ENCODE results near the gene C2orf78.
"Not testable (repeated sequence)": the region's sequence is repeated elsewhere in the genome, so short reads cannot be mapped to it uniquely, and the experiment has no call there.

Gene C2orf78

GRCh38 chr2:73783883-73784282 lies at the start of gene C2orf78:
TSS of gene C2orf78 (plus strand) at chr2:73784183. CDS start at chr2:73784310, 127 bp downstream.
- not testable (repeated sequence) for DNase-seq

GRCh38 chr2:73736378-73736777 lies 47.6 kb upstream of the C2orf78 start:
- DNase-seq = no peak

- peak; percentile 94 to 97 for DNase-seq
Observed at GRCh38 chr2:73736855-73737779, 46.9 kb upstream of the C2orf78 start, which contains the start of gene TPRKB. TSS of gene TPRKB (minus strand) at chr2:73737345. CDS start at chr2:73734569, 2,776 bp downstream.

- no peak for DNase-seq
Observed at GRCh38 chr2:73739101-73739500, 44.9 kb upstream of the C2orf78 start.

- no peak for DNase-seq
Observed at GRCh38 chr2:73740767-73741166, 43.2 kb upstream of the C2orf78 start.

- DNase-seq = no peak
Observed at GRCh38 chr2:73746015-73746876, 37.7 kb upstream of the C2orf78 start.

GRCh38 chr2:73746877-73747208 lies 37.1 kb upstream of the C2orf78 start:
- DNase-seq = no peak

- no peak for DNase-seq
Observed at GRCh38 chr2:73749314-73749713, 34.7 kb upstream of the C2orf78 start.

- DNase-seq = not testable (repeated sequence)
Observed at GRCh38 chr2:73754332-73754731, 29.7 kb upstream of the C2orf78 start.

- no peak for DNase-seq
Observed at GRCh38 chr2:73759285-73759764, 24.7 kb upstream of the C2orf78 start.

GRCh38 chr2:73759904-73760303 lies 24.1 kb upstream of the C2orf78 start:
- no peak for DNase-seq

GRCh38 chr2:73762571-73762970 lies 21.4 kb upstream of the C2orf78 start:
- no peak for DNase-seq

- DNase-seq = no peak
Observed at GRCh38 chr2:73764945-73765344, 19.0 kb upstream of the C2orf78 start.

GRCh38 chr2:73766349-73766748 lies 17.6 kb upstream of the C2orf78 start:
- DNase-seq = no peak

- no peak for DNase-seq
Observed at GRCh38 chr2:73766994-73767393, 17.0 kb upstream of the C2orf78 start.

- DNase-seq = no peak
Observed at GRCh38 chr2:73770725-73771124, 13.3 kb upstream of the C2orf78 start.

GRCh38 chr2:73772819-73773218 lies 11.2 kb upstream of the C2orf78 start:
- no peak for DNase-seq

- DNase-seq = no peak
Observed at GRCh38 chr2:73776381-73776780, 7.6 kb upstream of the C2orf78 start.

GRCh38 chr2:73776869-73777519 lies 7.0 kb upstream of the C2orf78 start:
- DNase-seq = no peak

- DNase-seq = not testable (repeated sequence)
Observed at GRCh38 chr2:73778867-73779466, 5.0 kb upstream of the C2orf78 start.

GRCh38 chr2:73779467-73780236 lies 4.3 kb upstream of the C2orf78 start, which contains the start of gene DUSP11:
TSS of gene DUSP11 (minus strand) at chr2:73780103. CDS start at chr2:73779974, 129 bp downstream.
- peak; percentile 91 to 96 for DNase-seq

GRCh38 chr2:73780237-73780582 lies 3.8 kb upstream of the C2orf78 start:
- DNase-seq = no peak

Measured in NCI-H526 (cell line).